Calu3 (cell line): ENCODE data around the gene CLEC20A. TPM values are rescaled to one million over a fixed set of nuclear protein-coding genes. Genes with fewer than 3 reads are reported as not detected.

ENCODE experiments used
- Bru-seq: library from RNA; stranded (reverse); fragments of 400-500 nt; gene quantifications from one replicate; lab custom pipeline; 2021; lab: Mats Ljungman, UMichigan
- BruChase-seq, 2 experiments: library from RNA; stranded (reverse); fragments of 400-500 nt; gene quantifications; one replicate each; lab custom pipeline; 2021; lab: Mats Ljungman, UMichigan
- BruUV-seq: library from RNA; stranded (reverse); fragments of 400-500 nt; replicated peaks from 2 replicates; lab custom pipeline; 2021; lab: Mats Ljungman, UMichigan
- CTCF ChIA-PET: fragments of 300-600 bp; sonication (Branson Sonifier 250); formaldehyde crosslinking; loops from one replicate; lab custom pipeline; 2022; ENCODE audit warnings: antibody characterized with exemption; lab: Charles Lee
- DNase-seq: peaks from one replicate; pipeline ENCODE4 v3.0.0; 2022
- H3K27ac Mint-ChIP-seq: one replicate; pipeline ENCODE4 v1.8.0; 2022; ENCODE audit warnings: mixed read lengths; ENCODE audit not compliant: unreplicated experiment
- H3K27me3 Mint-ChIP-seq: one replicate; pipeline ENCODE4 v1.8.0; 2022; ENCODE audit warnings: mixed read lengths; ENCODE audit not compliant: unreplicated experiment
- H3K36me3 Mint-ChIP-seq: one replicate; pipeline ENCODE4 v1.8.0; 2022; ENCODE audit warnings: mild to moderate bottlenecking, moderate library complexity, mixed read lengths; ENCODE audit not compliant: insufficient read depth, unreplicated experiment
- H3K4me1 Mint-ChIP-seq: one replicate; pipeline ENCODE4 v1.8.0; 2022; ENCODE audit warnings: mild to moderate bottlenecking, low read depth, mixed read lengths; ENCODE audit not compliant: unreplicated experiment
- H3K4me3 Mint-ChIP-seq: one replicate; pipeline ENCODE4 v1.8.0; 2022; ENCODE audit warnings: mild to moderate bottlenecking, low read depth, moderate library complexity, mixed read lengths; ENCODE audit not compliant: unreplicated experiment
- H3K9me3 Mint-ChIP-seq: one replicate; pipeline ENCODE4 v1.8.0; 2022; ENCODE audit warnings: low read depth, mixed read lengths; ENCODE audit not compliant: unreplicated experiment
- CTCF ChIP-seq: fragments of 200-600 bp; IDR thresholded peaks from one replicate; pipeline ENCODE4 v1.8.0; 2022; ENCODE audit warnings: antibody characterized with exemption; ENCODE audit not compliant: unreplicated experiment
- intact Hi-C: fragments of 100-400 bp; cut with micrococcal nuclease; formaldehyde crosslinking; loops from one replicate; pipeline ENCODE4 v1.10.0; 2022; ENCODE audit not compliant: unreplicated experiment
- long read RNA-seq: library from polyadenylated mRNA; stranded (forward); transcript quantifications from one replicate; pipeline ENCODE4 v2.0.0, GENCODE V29; 2022
- total RNA-seq: library from RNA; stranded (reverse); gene quantifications from 2 replicates; pipeline ENCODE4 v1.2.3, GENCODE V29; 2022

Gene CLEC20A
- total RNA-seq (not detected in 2 replicates), Bru-seq, nascent RNA (not detected), BruChase-seq, experiment 1, labeled RNA remaining after a 6-hour chase (not detected), BruChase-seq, experiment 2, labeled RNA remaining after a 2-hour chase (not detected)
- long read RNA-seq, partial matches to known transcripts, result 0 of 3 reads
- long read RNA-seq, other reads (novel, unspliced or antisense), result 3 of 3 reads

GRCh38 chr1:178496410-178497135, at the start of gene CLEC20A:
CLEC20A (minus strand) TSS chr1:178496964; CDS start chr1:178496939, 25 bp downstream.
- H3K9me3 Mint-ChIP-seq, result no peaks in the 10 kb centered on the region
- BruUV-seq, result no TSS peak
- H3K27ac Mint-ChIP-seq, result no peak within 1 kb of the TSS
- peaks cover 4% of the 10 kb centered on the region for H3K4me1 Mint-ChIP-seq
- peaks cover 12% of the 10 kb centered on the region for H3K27me3 Mint-ChIP-seq
- intact Hi-C loops, result no loop called here
- H3K4me3 Mint-ChIP-seq, result no peak within 1 kb of the TSS
- no peak for DNase-seq
- peaks cover 7% of the 10 kb centered on the region for H3K36me3 Mint-ChIP-seq
- CTCF ChIA-PET, result no interaction called here
- no peak for TF ChIP-seq CTCF

DNA sequence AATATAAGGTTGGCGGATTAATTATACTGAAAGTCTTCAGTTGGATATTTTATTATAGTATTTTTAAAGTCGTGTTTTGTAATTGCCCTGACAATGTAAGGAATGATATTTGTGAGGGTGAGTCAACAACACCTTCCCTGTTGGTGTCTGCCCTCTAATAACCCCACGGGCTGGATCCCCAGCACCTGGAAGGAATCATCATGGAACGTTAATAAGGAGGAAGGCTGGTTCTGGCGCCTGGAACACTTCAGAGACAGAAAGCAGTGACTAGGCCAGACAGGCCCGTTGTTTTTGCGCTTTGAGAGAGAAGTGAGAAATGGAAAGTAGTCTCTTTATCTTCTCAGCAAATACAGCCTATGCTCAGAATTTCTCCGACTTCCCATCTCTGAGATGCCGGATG, 47.8 kb upstream of the CLEC20A start:
- H3K9me3 Mint-ChIP-seq, result no peaks in the 10 kb centered on the region
- H3K36me3 Mint-ChIP-seq, result peaks cover 21% of the 10 kb centered on the region
- no peak overlapping the region for H3K27ac Mint-ChIP-seq
- H3K4me1 Mint-ChIP-seq, result peaks cover 21% of the 10 kb centered on the region
- BruUV-seq, result TSS peak; percentile 23
- DNase-seq, result no peak
- H3K27me3 Mint-ChIP-seq, result no peaks in the 10 kb centered on the region
- intact Hi-C loops, result loop anchor here (5.0 to 10.0 kb wide), 3 partner anchors 113 to 328 kb away; partner anchors contain the start of gene ANGPTL1
- CTCF ChIA-PET, result no interaction called here
- no peak for TF ChIP-seq CTCF
- H3K4me3 Mint-ChIP-seq, result no peak overlapping the region

DNA sequence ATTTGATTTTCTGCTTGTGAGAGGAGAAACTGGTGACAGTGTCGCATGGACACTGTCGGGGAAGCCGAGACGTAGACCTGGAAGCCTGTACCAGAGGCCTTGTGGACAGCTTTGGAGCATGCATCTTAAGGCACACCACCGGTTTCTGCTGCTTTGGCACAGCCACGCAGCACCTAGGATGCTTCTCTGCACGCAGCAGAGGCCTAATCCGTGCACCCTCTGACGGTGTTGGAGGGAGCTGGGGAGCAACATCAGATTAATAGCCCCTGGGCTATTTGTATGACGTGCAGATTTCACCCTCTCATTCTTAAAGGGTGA, 46.5 kb upstream of the CLEC20A start:
- H3K9me3 Mint-ChIP-seq, result no peaks in the 10 kb centered on the region
- TF ChIP-seq CTCF, result no peak
- H3K4me1 Mint-ChIP-seq, result peaks cover 33% of the 10 kb centered on the region
- intact Hi-C loops, result loop anchor here (1.0 to 10.0 kb wide), 6 partner anchors 66 to 329 kb away; partner anchors contain the start of gene ANGPTL1
- peak overlapping the region; percentile 95 for H3K4me3 Mint-ChIP-seq
- CTCF ChIA-PET, result interaction anchor here (0.7 to 3.6 kb wide), 5 partner anchors 82 to 460 kb away, joined by 4 to 27 read pairs (median 13); partner anchors contain the start of gene RALGPS2
- no TSS peak for BruUV-seq
- peaks cover 26% of the 10 kb centered on the region for H3K36me3 Mint-ChIP-seq
- no peak overlapping the region for H3K27ac Mint-ChIP-seq
- no peaks in the 10 kb centered on the region for H3K27me3 Mint-ChIP-seq
- DNase-seq, result no peak

DNA sequence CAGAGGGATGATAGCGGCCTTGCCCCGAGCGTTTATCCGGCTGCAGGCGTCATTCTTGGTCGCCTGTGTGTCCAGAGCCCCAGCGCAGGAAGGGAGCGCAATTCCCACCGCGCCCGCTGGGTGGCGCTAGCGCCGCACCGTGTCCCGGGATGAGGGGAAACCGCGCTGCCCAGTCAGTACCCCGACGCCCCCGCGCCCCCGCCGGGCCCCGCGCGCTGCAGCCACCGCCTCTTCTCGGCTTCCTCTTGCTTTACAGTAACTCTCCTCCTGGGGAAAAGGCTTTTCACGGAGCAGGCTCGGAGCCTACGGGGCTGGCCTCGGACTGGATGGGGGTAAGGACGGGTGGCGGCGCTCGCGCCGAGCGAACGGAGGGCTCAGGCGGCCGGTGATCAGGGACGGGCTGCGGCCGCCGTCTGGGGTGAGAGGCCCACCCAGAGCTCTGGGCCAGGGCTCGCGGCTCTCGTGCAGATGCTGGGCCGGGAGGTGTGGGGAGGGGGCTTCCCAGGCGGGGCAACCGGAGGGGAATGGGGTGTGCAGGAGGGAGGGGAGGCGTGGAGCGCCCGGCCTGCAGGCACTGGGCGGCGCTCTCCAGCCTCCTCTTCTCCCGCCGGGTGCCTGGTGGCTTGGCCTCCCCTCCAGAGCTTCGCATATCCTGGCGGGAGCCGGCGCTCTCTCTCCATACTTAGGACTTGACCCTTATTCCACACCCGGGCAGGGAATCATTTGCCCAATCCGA, 46.0 kb upstream of the CLEC20A start:
- Mint-ChIP-seq H3K4me1 (peaks cover 38% of the 10 kb centered on the region), H3K4me3 (peak overlapping the region; percentile 95), H3K9me3 (no peaks in the 10 kb centered on the region), H3K27ac (peak overlapping the region; percentile 56), H3K27me3 (no peaks in the 10 kb centered on the region), H3K36me3 (peaks cover 26% of the 10 kb centered on the region)
- peak; percentile 97 for TF ChIP-seq CTCF
- CTCF ChIA-PET, result interaction anchor here (0.7 to 3.6 kb wide), 5 partner anchors 81 to 460 kb away, joined by 4 to 27 read pairs (median 13); partner anchors contain the start of gene RALGPS2
- BruUV-seq, result no TSS peak
- intact Hi-C loops, result loop anchor here (1.0 to 10.0 kb wide), 7 partner anchors 66 to 330 kb away; partner anchors contain the start of gene ANGPTL1
- DNase-seq, result peak; percentile 98
